Esophagus muscularis mucosa (tissue), 4 donors: Measurements from ENCODE around the gene SPEF1. TPM values are rescaled to one million over a fixed set of nuclear protein-coding genes. Genes with fewer than 3 reads are reported as not detected.

Source experiments
- DNase-seq: peaks from one replicate; pipeline ENCODE4 v3.0.0-alpha.2; 2017; ENCODE audit errors: extremely low spot score
- H3K27ac ChIP-seq, 4 donors: fragments of 200-600 bp; sonication (generic); replicated peaks in 1 of 4; 1 replicate in 3 of 4; 2 replicates in 1 of 4; pipeline ENCODE4 v1.5.1; 2016 to 2019; ENCODE audit warnings: mild to moderate bottlenecking in 1 of 4
- H3K27me3 ChIP-seq, 4 donors: fragments of 200-600 bp; sonication (generic); one replicate each; pipeline versions ENCODE4 v1.5.1 to v1.6.0; 2016 to 2019
- H3K36me3 ChIP-seq, 4 donors: fragments of 200-600 bp; sonication (generic); one replicate each; pipeline ENCODE4 v1.5.1; 2016 to 2019
- H3K4me1 ChIP-seq, 4 donors: fragments of 200-600 bp; sonication (generic); one replicate each; pipeline ENCODE4 v1.5.1; 2016 to 2019
- H3K4me3 ChIP-seq, 4 donors: fragments of 200-600 bp; sonication (generic); 1 replicate in 2 of 4; 2 replicates in 2 of 4; pipeline ENCODE4 v1.5.1; 2016 to 2019; ENCODE audit warnings: mild to moderate bottlenecking in 4 of 4, moderate library complexity in 1 of 4
- H3K9me3 ChIP-seq, 4 donors: fragments of 200-600 bp; sonication (generic); 1 replicate in 3 of 4; 2 replicates in 1 of 4; pipeline ENCODE4 v1.5.1; 2016 to 2019
- EP300 ChIP-seq: sonication (generic); formaldehyde crosslinking; IDR thresholded peaks from one replicate; pipeline ENCODE4 v1.6.1; 2017; ENCODE audit warnings: antibody characterized with exemption
- POLR2A ChIP-seq: fragments of 450-650 bp; IDR thresholded peaks from one replicate; pipeline ENCODE4 v1.6.1; 2017; ENCODE audit warnings: antibody characterized with exemption, moderate library complexity, mild to moderate bottlenecking, low read depth
- POLR2AphosphoS5 ChIP-seq, 2 donors: sonication (generic); formaldehyde crosslinking; IDR thresholded peaks; one replicate each; pipeline ENCODE4 v1.6.1; 2017; ENCODE audit warnings: antibody characterized with exemption in 2 of 2
- WGBS: methylation state at CpG from one replicate; pipeline ENCODE4 v1.1.5; 2018; 5-methylcytosine and 5-hydroxymethylcytosine counted together
- intact Hi-C: fragments of 100-400 bp; cut with DNase I; formaldehyde crosslinking; loops from one replicate; pipeline ENCODE4 v1.15.1; 2023
- total RNA-seq, 4 donors: library from RNA; depleted of rRNA; stranded (reverse); fragments of >200 nt; gene quantifications; one replicate each; pipeline versions ENCODE4 v1.1.0 to v1.2.1, GENCODE V29; 2016
- TF ChIP-seq, protein P1 (sequence below), 3 experiments: fragments of 200-600 bp in 2 of 3; fragments of 450-650 bp in 1 of 3; sonication (generic) in 2 of 3; IDR thresholded peaks; one replicate each; pipeline ENCODE4 v1.5.1; 2017 to 2019; ENCODE audit warnings: antibody characterized with exemption in 3 of 3, mild to moderate bottlenecking in 2 of 3, moderate library complexity in 1 of 3

Gene SPEF1
- total RNA-seq, 4 donors from 2014 or later: 0.50 TPM; not detected in 3

DNA sequence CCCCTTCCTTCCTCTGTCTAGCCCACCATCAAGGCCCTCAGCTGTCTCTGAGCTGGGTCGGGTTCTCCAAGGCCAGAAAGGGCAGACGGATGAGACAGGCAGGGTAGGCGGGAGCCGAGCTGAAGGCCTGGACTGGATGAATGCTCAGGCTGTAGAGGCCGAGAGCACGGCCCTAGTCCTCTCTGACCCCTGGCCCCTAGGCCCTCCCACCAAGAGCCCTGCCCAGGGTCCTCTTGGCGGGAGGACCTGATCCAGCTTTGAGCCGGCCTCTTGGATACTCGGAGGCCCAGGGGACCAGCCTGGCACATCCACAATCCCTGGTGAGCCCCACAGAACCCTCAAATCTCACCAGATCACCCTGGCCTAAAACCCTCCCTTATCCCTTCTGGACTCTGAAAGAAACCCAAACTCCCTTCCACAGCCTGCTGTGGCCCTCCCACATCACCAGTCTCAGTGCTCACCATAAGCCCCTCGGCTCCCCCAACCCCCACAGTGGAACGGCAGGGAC, 21.9 kb downstream of the SPEF1 start:
- H3K27me3 ChIP-seq: no peaks in the 10 kb centered on the region
- WGBS: 51% methylated on average over 2 of the region's 11 CpGs
- no peak for DNase-seq
- no peak overlapping the region for H3K4me3 ChIP-seq
- H3K27ac ChIP-seq: peak overlapping the region; percentile 27 to 94 (median 63)
- no peak for TF ChIP-seq POLR2A
- no peak for TF ChIP-seq POLR2AphosphoS5 (IDR thresholded peaks at IDR 0.05)
- no peak for TF ChIP-seq EP300
- TF ChIP-seq, protein P1, sequence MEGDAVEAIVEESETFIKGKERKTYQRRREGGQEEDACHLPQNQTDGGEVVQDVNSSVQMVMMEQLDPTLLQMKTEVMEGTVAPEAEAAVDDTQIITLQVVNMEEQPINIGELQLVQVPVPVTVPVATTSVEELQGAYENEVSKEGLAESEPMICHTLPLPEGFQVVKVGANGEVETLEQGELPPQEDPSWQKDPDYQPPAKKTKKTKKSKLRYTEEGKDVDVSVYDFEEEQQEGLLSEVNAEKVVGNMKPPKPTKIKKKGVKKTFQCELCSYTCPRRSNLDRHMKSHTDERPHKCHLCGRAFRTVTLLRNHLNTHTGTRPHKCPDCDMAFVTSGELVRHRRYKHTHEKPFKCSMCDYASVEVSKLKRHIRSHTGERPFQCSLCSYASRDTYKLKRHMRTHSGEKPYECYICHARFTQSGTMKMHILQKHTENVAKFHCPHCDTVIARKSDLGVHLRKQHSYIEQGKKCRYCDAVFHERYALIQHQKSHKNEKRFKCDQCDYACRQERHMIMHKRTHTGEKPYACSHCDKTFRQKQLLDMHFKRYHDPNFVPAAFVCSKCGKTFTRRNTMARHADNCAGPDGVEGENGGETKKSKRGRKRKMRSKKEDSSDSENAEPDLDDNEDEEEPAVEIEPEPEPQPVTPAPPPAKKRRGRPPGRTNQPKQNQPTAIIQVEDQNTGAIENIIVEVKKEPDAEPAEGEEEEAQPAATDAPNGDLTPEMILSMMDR (IDR thresholded peaks at IDR 0.05): no peak
- peaks cover 0 to 51% (median 19%) of the 10 kb centered on the region in 4 donors for H3K36me3 ChIP-seq
- intact Hi-C loops: no loop called here
- no peaks in the 10 kb centered on the region for H3K9me3 ChIP-seq
- peaks cover 0 to 74% (median 60%) of the 10 kb centered on the region in 4 donors for H3K4me1 ChIP-seq

DNA sequence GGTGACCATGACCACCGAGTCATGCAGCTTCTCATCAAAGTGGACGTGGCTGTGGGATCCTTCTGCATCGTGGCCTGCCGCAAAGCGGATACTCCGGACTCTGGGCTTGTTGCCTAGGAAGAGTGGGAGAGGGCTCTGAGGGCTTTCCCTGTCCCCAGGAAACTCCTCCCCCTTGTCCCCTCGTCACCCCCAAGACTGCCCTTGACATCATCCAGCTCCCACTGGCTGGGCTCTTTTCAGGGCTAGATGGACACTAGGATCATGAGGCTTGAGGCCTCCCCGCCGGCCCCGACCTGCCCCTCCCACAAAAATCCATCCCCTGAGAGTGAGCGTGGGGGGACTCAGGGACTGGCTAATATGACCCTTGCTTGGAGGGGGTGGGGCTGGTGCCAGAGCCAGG, 22.7 kb downstream of the SPEF1 start:
- TF ChIP-seq POLR2A (no peak), POLR2AphosphoS5 (IDR thresholded peaks at IDR 0.05) (no peak), EP300 (no peak)
- TF ChIP-seq, protein P1 (IDR thresholded peaks at IDR 0.05): no peak
- H3K27ac ChIP-seq: peak overlapping the region; percentile 27 to 94 (median 71)
- no peak for DNase-seq
- H3K36me3 ChIP-seq: peaks cover 0 to 58% (median 23%) of the 10 kb centered on the region in 4 donors
- intact Hi-C loops: no loop called here
- no peaks in the 10 kb centered on the region for H3K9me3 ChIP-seq
- peaks cover 5 to 74% (median 56%) of the 10 kb centered on the region in 4 donors for H3K4me1 ChIP-seq
- 83% methylated on average over 6 of the region's 11 CpGs for WGBS
- H3K4me3 ChIP-seq: no peak overlapping the region
- no peaks in the 10 kb centered on the region for H3K27me3 ChIP-seq

DNA sequence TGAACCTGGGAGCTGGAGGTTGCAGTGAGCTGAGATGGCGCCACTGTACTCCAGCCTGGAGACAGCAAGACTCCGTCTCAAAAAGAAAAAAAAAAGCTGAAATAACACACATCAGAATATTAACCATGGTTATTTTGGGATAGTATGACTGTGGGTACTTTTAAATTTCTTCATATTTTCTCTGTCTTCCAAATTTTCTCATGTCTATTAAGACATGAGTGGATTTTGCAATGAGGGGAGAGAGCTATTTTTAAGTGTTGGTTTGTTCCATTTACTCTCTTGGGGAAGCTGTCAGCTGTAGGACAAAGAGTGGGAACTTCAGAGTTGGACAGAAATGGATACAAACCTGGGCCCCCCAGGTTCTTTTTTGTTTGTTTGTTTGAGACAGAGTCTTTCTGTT, 24.0 kb downstream of the SPEF1 start:
- Histone ChIP-seq H3K4me1 (peaks cover 18 to 76% (median 57%) of the 10 kb centered on the region in 4 donors), H3K4me3 (no peak overlapping the region), H3K27ac (peak overlapping the region; percentile 36 to 91 (median 53)), H3K9me3 (no peaks in the 10 kb centered on the region), H3K36me3 (peaks cover 0 to 62% (median 24%) of the 10 kb centered on the region in 4 donors), H3K27me3 (no peaks in the 10 kb centered on the region)
- intact Hi-C loops: no loop called here
- TF ChIP-seq POLR2AphosphoS5 (IDR thresholded peaks at IDR 0.05): no peak
- no peak for TF ChIP-seq EP300
- TF ChIP-seq, protein P1 (IDR thresholded peaks at IDR 0.05): no peak
- TF ChIP-seq POLR2A: no peak
- 86% methylated on average over 2 of the region's 2 CpGs for WGBS
- DNase-seq: no peak

DNA sequence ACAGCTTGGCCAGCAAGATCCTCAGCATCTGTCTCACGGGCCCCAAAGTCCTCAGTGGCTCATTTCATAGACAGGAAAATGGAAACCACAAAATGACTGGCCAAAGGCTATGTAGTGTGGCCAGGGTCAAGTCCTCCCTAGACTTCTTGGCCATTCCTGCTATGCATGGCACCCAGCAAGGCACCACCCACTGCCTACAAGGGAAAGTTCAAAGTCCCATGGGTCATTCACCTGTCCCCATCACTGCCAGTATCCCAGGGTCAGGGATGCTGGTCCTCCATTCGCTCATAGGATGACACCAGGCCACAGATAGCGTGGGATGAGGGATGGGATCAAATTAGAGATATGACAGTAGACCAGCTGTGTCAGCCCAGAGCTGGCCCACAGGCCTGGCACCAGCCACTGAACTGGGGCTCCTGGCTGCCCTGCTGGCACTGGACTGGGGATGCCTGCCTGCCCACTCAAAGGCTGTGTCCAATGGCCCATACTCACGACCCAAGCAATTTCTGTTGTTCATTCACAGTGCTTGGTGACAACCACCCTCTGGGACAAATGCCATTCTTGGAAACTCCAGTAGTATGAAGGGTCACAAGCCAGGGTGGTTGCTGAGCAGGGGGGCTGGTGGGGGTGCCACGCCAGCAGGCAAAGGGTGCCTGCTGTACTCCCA, 25.3 kb downstream of the SPEF1 start:
- Histone ChIP-seq H3K4me3 (no peak overlapping the region), H3K27me3 (no peaks in the 10 kb centered on the region), H3K4me1 (peaks cover 25 to 74% (median 53%) of the 10 kb centered on the region in 4 donors), H3K36me3 (peaks cover 0 to 71% (median 36%) of the 10 kb centered on the region in 4 donors), H3K27ac (no peak overlapping the region), H3K9me3 (no peaks in the 10 kb centered on the region)
- 83% methylated on average over 2 of the region's 5 CpGs for WGBS
- intact Hi-C loops: no loop called here
- no peak for TF ChIP-seq EP300
- no peak for TF ChIP-seq POLR2AphosphoS5 (IDR thresholded peaks at IDR 0.05)
- TF ChIP-seq, protein P1 (IDR thresholded peaks at IDR 0.05): no peak
- no peak for TF ChIP-seq POLR2A
- DNase-seq: no peak
